Stimulated activated CD4-positive, alpha-beta T cell treated with anti-CD3 and anti-CD28 coated beads, TNF-alpha, amount 100 ng/mL, for 24 hours (primary cell): Measurements from ENCODE around the gene SLC38A9.

Source experiments
- DNase-seq, 3 experiments: peaks; one replicate each; pipeline ENCODE4 v3.0.0-alpha.2; 2020; ENCODE audit warnings: low read depth in 3 of 3

Gene SLC38A9

DNA sequence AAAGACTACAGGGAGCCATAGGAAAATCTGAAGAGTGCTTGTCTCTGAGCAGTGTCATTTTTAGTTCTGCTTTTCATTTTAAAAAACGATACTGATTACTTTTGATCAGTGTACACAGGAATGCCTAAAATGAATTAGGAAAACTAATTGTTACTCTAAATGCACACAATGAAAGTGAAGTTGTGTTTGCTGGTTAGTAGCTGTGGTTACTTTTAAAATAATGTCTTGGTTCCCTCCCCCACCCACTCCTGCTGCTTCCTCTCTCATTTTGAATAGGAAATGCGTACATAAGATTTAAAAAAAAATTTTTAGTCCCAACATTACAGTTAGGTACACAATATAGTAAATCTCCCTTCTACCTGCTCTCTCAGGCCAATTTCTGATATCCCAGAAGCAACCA lies 129.9 kb downstream of the SLC38A9 start:
- no peak for DNase-seq

DNA sequence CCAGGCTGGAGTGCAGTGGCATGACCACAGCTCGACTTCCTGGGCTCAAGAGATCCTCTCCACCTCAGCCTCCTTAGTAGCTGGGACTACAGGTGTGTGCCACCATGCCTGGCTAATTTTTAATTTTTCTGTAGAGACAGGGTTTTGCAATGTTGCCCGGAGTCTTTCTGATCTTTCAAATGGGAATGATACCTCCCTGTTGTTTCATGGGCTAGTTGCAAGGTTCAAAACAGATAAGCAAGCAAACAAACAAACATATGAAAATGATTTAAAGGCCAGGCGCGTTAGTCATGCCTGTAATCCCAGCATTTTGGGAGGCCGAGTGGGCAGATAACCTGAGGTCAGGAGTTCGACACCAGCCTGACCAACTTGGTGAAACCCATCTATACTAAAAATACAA lies 132.1 kb downstream of the SLC38A9 start:
- no peak for DNase-seq

DNA sequence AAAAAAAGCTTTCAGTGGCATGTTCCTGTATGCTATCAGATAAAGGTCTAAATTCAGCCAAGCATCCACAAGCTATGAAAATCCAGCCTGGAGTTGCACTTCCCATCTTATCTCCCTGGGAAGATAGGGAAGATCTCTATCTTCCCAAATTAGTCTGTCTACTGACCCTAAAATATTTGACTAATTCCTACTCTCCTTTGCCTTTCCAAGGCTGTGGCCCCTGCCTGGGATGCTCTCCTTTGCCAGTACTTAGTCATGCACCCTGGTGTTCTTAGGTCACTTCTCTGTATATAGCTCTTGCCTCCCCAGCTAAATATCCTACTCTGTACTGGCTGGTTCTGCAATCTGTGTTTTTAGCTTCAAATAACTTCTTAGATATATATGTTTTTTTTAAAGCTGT lies 133.4 kb downstream of the SLC38A9 start:
- DNase-seq, result no peak

DNA sequence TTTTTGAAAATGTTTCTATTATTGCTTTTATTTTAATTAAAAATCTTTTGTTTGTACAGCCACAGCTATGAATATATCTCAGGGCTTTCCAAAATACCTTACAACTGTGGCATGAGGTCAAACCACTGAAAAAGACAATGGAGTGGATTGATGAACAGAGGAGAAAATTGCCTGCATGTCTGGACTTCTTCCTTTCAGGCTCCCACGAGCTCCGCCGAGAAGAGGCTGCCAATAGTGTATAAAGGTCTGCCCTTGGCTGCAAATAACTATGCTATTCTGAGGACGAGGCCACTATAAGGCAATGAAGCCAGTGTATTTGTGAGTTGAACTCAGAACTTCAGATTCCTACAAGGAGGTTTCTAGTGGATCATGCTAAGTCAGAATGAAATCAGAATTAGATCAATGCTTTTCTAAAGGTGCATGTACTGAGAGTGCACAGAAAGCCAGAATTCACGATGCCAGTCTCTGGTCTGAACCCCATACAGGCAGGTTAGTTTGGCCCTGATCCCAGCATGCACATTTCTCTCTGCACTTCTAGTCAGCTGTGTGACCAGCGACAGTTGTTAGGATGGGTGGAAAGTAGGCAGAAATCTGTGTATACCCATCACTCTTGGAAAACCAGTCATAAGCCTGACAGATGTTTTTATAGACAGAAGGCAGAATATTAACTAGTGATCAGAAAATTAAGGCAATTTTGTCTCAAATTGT lies 134.6 kb downstream of the SLC38A9 start:
- DNase-seq, result no peak

DNA sequence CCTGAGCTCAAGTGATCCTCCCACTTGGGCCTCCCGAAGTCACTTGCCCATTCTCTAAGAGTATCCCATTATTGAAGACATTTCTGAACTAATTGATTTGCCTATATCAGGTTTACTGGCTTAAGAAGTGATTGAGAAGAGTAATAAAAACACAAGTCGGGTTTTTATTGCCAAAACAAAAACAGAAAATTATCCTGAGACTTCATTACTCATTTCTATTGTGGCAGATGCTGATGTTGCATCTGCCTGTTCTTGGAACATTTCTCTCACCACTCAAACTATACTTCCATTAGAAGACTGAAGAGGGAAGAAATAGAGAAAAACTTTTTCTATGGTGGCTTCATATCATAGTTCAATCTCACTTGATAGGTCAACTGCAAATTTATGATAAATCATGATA lies 135.5 kb downstream of the SLC38A9 start:
- no peak for DNase-seq
